Measurements from ENCODE around the gene ZC3HAV1L.

GRCh38 chr7:138979988-138980562 is 55.8 kb downstream of the ZC3HAV1L start:
- TF ChIP-seq EZH2 (IDR thresholded peaks at IDR 0.05; ENCODE audit: low read depth) (no peak), CTCF (conservative IDR thresholded peaks at IDR 0.05) (no peak)
